HCT116 (cell line): ENCODE data around the gene PKD2.
"Not testable (repeated sequence)": the region's sequence is repeated elsewhere in the genome, so short reads cannot be mapped to it uniquely, and the experiment has no call there.

Source experiments
- CEBPB ChIP-seq: IDR thresholded peaks from 2 replicates; pipeline ENCODE4 v1.6.1; 2012; ENCODE audit warnings: low read depth
- CTCF ChIP-seq, 3 experiments: fragments of 200-600 bp in 1 of 3; sonication (generic) in 1 of 3; IDR thresholded peaks in 2 of 3; conservative IDR thresholded peaks in 1 of 3; 2 replicates each; pipeline ENCODE4 v1.5.1; 2012 to 2017; ENCODE audit warnings: low read depth in 2 of 3, low read length in 2 of 3, antibody characterized with exemption in 1 of 3, borderline replicate concordance in 1 of 3, control low read depth in 1 of 3, mild to moderate bottlenecking in 1 of 3, mixed read lengths in 1 of 3, mixed run types in 1 of 3, moderate library complexity in 1 of 3; ENCODE audit not compliant: insufficient read depth in 1 of 3
- POLR2A ChIP-seq: IDR thresholded peaks from 2 replicates; pipeline ENCODE4 v1.7.0; 2011; ENCODE audit warnings: borderline replicate concordance; ENCODE audit not compliant: insufficient read depth, insufficient read length; ENCODE audit errors: extremely low read depth
- REST ChIP-seq: IDR thresholded peaks from 2 replicates; pipeline ENCODE4 v1.6.1; 2012; ENCODE audit warnings: low read depth

- 0 out of 6 replicates have a peak, but pooled peaks of 1 of the 3 experiments have one; percentile 8 for TF ChIP-seq CTCF (IDR thresholded peaks at IDR 0.05 in 2 of 3, conservative IDR thresholded peaks at IDR 0.05 in 1 of 3; ENCODE audit: borderline replicate concordance in 1 of 3, insufficient read depth in 1 of 3, low read depth in 2 of 3, low read length in 2 of 3)
- TF ChIP-seq CEBPB, REST, POLR2A: not testable (repeated sequence)
Observed at GRCh38 chr4:87999191-87999691, 8.2 kb upstream of the PKD2 start.
